Jurkat, Clone E6-1 (cell line): ENCODE measurements around the gene APP.
"Not testable (repeated sequence)": the region's sequence is repeated elsewhere in the genome, so short reads cannot be mapped to it uniquely, and the experiment has no call there.

ENCODE experiments used
- DNase-seq: peaks from one replicate; pipeline ENCODE4 v3.0.0-alpha.2; 2011; ENCODE audit warnings: low read depth, low spot score
- H3K4me3 ChIP-seq: 2 replicates; pipeline ENCODE4 v1.5.1; 2011; ENCODE audit warnings: mild to moderate bottlenecking, low read length, control low read depth, moderate library complexity

APP gene

DNA sequence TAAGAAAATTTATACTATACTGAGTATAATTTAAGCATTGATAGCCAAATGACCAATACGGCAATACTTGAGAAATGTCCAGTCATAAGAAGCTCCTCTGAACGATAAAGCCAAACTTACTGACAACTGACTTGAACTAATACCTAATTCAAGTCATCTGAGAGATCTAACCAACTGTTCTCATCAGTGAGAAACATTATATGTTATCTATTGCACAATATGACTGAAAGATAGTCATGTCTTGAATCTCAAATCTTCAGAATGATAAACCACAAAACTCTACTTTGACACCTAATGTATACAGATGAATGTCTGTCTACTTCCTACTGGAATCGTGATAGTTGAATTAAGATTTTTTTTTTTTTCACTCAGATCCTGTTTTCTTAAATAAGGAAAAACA, 39.0 kb downstream of the APP start:
- H3K4me3 ChIP-seq: no peak overlapping the region
- no peak for DNase-seq

DNA sequence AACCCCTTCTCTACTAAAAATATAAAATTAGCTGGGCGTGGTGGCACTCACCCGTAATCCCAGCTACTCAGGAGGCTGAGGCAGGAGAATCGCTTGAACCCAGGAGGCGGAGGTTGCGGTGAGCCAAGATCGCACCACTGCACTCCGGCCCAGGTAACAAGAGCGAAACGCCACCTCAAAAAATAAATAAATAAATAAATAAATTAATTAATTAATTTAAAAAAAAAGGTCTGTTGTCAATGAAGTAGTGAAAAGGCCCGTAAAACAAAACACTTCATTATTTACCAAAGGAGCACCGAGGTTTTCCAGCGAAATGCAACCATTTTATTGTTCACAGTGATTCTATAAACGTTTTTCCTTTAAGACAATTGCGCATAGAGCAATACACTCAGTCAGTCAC, 39.5 kb downstream of the APP start:
- not testable (repeated sequence) for H3K4me3 ChIP-seq, DNase-seq

DNA sequence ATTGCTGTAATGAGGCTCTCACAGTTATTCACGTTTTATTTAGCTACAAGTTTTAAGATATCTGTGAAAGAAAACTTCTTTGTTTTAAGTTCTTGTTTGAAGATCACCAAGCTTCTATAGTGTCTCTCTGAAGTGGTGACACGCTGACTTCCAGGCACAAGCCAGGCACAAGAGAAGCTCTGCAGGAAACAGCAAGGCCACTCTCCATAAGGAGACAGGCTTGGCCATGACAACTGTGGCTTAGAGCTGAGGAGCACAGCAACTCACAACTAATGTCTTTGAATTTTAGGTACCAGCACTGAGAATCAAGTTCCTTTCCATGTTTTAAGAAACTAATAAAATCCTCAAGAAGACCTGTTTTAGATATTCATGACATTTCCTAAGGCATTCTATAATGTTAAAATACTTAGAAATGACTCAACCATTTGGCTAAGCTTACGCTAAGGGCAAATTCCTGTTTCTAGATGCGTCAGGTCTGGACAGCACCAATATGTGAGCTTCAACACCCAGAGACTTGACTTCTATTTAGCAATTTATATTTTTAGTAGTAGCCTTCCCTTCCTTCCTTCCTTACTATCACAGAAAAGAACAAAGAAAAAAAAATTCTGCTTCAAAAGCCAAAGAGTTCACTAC, 40.2 kb downstream of the APP start:
- no peak for DNase-seq
- no peak overlapping the region for H3K4me3 ChIP-seq

DNA sequence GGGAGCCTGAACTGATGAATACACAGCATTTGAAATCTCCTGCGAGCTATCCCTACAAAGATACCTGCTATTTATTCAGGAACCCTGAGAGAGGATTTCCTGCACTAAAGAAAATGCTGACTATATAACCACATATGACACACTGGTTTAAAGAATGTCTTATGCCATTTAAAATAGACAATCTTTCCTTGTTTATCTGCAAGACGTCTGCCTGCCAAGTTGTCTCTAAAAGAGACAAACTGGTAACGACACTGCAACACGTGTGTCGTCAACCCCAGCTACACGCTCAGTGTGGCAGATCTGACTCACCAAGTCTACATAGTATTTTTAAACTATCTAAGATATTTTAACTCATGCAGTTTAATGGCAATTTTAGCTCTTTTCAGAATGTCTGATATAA, 42.7 kb downstream of the APP start:
- H3K4me3 ChIP-seq: no peak overlapping the region
- DNase-seq: no peak

DNA sequence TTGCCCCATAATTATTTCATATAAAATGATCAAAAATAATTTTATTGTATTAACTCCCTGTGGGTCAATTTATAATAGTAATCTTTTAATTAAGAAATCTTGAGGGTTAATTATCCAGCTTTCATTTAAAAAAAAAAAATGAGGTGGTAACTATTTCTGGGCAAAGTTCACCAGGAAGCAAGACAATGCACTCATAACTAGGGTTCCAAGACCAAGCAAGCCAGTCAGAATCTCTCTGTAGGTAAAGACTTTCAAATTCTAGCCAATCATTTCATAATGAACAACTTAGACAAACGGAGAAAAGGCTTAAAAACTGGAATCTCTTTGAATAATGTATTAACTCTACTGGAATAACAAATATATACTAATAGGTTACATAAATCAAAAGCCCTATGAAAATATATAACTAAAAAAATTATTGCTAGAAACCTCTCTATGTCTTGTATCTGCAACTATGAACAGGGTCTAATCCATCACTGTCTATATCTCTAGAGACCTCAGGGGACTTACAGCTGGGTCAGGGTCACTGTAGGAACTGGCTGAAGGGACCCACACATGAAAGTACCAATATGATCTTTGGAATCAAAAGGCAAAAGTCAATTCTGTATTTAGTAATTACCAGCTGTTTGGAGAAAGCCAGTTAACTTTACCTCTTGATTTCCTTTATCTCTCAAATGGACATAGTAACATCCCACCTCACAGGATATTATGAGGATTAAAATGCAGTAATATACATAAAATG, 43.3 kb downstream of the APP start:
- no peak for DNase-seq
- no peak overlapping the region for H3K4me3 ChIP-seq

DNA sequence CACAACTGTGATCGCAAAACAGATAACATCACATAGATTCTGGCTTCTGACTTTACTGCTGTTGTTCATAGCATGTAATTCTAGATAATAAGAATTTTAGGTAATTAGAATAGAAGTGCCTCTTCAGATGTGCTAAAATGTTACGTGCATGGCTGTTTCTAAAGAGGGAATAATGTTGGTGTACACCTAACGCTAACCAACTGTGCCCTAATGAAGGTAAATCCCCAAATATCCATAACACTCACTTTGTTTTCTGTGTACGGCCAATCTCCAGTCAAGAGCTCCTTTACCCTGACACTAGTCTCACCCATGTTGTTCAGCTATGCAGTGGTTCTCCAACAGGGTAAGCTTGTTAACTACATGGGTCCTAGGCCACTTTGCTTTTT, 44.4 kb downstream of the APP start:
- DNase-seq: no peak
- no peak overlapping the region for H3K4me3 ChIP-seq

DNA sequence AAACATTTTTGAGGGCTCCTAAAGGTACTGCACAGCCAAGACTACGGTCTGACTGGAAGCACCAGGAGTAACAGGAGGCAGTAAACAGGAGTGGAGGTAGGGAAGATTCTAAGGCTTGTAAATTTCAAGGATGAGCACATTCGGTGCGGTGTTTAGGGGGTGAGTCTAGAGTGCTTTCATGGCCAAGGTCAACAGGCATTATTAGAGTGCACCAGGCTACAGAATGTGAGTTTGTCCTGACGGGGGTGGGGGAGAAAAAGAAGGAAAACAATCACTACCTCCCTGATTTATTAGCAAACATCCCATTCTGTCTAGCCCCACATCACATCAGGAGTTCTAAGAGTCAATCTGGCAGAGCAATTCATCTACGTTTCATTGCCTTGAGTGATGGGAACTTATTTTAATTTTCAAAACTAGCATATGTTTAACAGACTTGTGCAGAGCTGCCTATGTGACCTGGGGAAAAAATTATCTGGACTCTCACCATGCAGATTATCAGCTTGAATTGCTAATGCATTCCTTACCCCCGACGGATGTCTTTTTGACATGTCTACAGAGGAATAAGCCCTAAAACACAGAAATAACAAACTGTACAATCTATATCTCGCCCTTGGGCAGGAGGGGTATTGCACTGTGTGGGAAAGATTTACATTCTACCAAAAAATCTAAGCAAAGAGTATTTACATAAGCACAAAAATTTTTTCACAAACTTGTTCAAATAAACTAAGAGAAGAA, 45.0 kb downstream of the APP start:
- H3K4me3 ChIP-seq: no peak overlapping the region
- no peak for DNase-seq

DNA sequence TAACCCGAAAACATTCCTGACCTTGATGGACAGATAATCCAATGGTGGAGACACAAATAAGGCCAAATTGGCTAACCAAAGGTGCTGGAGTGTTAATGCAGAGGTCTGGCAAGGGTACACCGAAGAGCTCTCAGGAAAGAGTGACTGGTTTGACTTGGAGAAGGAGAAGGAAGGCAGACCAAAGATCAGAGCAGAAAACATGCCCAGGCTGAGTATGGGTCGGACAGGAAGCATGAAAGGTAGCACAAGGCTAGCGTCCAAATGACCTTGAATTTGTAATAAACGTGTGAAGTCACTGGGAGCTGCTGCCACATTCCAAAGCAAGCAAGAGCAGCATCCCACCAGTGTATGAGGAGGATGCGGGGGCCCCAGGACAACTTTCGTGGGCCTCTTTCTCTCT, 45.7 kb downstream of the APP start:
- H3K4me3 ChIP-seq: no peak overlapping the region
- DNase-seq: no peak

DNA sequence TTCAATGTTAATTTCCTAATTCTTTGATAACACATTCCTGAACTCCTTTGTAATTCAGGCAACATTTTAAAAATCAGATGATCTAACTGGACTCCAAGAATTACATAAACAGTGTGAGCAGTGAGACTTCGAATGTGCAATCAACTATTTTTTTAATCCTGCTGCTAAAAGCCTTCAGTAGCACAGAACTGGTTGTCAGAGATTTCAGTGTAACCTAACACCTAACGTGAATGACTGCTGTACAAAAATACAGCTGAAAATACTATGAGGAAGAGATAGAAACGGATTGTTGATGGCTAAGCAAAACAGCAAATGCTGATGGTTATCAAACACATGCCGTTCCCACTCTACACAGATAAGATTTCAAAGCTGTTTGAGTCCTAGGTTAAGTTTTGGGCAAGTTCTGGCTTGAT, 46.1 kb downstream of the APP start:
- no peak overlapping the region for H3K4me3 ChIP-seq
- no peak for DNase-seq

DNA sequence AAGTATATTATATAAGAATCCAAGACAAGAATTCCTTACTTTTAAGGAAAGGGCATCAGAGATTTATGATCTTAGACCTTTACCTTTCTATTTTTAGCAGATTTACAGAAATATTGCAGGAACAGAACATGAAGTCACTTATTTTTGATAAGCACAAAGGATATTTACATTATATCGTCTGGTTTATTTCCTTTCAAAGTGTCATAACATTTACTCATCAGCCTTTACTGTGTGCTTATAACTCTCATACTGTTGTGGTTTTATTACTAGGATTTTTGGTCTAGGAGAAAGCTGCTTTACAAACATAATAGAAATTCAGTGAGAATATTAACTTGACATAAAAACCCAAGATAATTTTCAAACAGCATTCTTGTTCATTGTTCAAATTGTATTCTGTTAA, 47.6 kb downstream of the APP start:
- no peak for DNase-seq
- H3K4me3 ChIP-seq: no peak overlapping the region

DNA sequence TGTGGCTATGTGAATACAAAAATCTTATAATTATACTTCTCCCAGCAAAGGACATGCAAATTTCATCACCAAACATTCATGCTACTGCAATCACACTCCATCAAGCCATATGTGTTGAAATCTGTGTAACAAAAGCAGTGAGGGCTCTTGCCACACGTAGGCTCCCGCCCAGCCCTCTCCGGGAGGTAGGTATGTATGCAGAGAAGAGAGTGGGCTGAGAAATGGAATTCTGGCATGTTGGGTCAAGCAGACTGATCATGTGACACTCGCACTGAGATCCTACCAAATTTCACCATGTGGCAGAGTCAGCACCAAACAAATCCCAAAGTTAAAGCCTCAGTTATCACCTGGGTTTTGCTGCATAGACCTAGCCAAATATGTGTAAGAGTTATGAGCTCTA, 49.7 kb downstream of the APP start:
- H3K4me3 ChIP-seq: no peak overlapping the region
- DNase-seq: no peak

DNA sequence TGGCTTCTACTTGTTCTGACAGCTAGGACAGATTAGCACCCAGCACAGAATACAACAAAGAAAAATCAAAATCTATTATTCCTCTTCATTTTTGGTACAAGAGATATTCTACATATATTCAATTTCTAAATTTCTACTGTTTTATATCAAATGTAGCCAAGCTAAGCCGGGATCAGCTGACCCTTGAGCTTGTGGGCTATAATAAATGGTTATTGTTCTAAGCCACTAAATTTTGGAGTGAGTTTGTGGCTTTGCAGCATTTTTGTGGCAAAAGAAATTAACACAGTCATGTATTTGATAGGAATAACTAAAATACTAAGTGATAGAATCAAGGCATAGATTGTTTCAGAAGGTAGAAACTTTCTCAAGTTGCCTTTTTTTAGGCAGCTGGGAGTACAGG, 50.7 kb downstream of the APP start:
- DNase-seq: no peak
- no peak overlapping the region for H3K4me3 ChIP-seq

DNA sequence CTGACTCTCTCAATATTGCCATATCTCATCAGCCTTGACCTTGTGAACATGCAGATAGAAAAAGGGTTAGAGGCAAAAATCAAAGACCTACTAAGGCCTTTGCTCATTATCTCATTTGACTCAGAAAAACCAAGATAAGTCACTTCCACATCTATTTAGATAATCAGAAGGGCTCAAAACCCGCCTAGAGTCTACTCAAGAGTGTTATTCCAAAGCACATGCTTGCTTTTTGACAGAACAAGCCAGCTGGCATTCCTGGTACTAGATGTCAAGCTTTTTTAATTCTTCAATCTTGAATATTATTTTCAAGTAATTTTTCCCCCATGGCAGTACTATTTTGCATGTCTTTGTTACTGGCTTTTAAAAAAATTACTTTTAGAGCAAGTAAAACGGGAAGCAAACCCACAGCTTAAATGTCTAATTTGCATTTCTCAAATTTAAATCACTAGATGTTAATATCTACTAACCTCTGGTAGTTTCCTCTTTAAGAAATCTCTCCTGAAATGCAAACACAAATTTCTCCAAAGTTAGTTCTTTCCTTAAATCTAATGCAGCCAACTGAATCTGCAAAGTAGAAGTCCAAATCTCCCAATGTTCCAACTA, 51.5 kb downstream of the APP start:
- no peak for DNase-seq

DNA sequence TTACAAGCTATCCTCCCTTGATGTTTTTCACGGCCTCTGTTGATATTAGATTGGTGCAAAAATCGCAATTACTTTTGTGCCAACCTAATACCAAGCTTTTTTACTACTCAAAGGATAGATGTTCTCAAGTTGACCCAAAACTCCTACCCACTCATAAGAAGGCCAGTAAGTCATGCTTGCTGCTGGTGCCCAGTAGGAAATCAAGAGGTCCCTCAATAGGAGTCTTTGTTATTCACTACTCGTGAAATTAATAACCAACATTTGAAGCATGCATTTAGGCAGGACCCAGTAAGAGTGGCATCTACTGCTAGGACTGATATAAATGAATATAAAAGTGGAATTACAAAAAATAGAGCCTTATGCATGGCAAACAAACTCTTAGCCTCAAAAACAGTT, 52.6 kb downstream of the APP start:
- no peak for DNase-seq
- H3K4me3 ChIP-seq: no peak overlapping the region

More for the DNA sequence above, 51.5 kb downstream of the APP start:
- H3K4me3 ChIP-seq: no peak overlapping the region

DNA sequence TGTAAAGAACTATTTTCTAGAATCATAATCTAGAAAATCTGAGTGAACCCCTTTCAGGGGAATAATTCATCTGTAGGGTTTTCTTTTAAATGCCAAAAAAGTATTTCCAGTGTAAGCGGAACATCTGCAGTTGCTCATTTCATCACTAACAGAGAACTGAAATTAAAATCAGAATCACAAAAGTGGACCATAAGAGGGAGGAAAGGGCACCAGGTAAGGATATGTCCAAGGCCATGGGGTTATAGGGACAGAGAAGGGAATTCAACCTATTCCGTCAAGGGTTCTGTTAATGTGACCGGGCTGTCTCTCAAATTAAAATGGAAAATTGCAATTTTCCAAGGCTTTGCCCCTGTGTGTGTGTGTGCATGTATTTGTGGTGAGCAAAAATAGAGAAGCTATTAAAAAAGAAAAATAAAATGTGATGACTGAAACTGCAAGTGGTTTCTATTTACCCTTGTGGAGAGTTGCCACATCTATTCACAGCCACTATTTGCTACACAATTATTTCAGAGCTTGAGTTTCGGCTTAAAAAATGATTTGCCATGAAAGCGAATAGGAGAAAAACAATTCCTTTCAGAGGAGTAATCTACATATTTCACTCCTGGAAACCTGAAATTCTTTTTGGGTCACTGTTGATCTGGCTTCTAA, 53.1 kb downstream of the APP start:
- no peak for DNase-seq
- H3K4me3 ChIP-seq: no peak overlapping the region

DNA sequence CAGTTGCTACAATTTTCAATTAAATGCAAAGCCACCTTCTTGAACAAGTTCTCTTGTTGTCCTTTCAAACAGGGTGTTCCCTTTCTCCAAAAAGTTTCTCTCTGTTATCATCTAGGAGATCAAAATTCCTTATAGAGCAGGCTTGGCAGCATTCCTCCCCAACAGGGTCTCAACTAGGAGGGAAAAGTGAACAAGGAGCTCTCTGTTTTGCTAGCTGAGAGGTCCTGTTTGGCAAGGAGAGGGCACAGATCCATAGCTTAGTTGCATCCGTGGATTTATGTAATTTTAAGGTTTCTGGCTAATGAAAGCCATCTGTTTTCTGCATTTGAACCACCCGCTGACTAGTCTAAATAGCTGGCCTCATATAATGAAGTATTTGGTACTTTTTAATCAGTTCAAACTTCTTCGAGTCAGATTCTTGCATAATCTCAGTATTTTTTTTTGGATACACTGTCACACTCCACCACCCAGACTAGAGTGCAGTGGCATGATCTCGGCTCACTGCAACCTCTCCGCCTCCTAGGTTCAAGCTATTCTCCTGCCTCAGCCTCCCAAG, 54.0 kb downstream of the APP start:
- no peak for DNase-seq
- no peak overlapping the region for H3K4me3 ChIP-seq

DNA sequence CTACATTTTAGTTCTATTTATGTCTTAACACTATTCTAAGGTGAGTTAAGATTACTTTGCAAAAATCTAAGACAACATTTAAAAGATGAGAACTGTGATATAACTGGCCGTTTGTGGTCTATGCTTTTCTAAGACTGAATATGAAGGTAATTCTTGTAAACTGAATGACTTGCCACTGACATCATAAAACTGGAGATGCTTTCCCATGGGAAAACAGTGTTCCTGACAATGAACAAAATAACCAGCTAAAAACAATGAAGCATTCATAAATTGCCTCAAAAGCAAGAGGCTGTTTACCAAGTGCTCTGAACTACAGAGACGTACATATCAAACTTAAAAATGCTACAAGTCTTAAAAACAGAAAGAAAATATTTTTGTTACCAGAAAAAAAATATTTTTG, 54.7 kb downstream of the APP start:
- no peak for DNase-seq
- H3K4me3 ChIP-seq: no peak overlapping the region

DNA sequence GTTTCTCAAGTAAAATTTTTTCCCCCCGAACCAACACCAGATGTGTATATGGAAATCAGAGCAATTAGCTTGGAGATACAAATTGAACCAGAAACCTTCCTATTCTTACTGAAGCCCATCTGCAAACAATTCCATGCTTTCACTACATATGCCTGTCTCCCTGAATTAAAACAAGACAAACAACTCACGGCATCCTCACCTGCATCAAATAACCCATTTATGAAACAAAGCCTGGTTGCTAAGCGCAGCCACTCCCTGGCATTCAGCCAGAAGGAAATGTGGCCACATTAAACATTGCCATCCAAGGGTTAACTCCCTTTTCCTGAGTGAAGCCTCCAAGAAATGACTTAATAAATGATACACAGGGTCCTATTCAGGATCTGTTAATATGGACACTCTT, 55.3 kb downstream of the APP start:
- no peak overlapping the region for H3K4me3 ChIP-seq
- DNase-seq: no peak

DNA sequence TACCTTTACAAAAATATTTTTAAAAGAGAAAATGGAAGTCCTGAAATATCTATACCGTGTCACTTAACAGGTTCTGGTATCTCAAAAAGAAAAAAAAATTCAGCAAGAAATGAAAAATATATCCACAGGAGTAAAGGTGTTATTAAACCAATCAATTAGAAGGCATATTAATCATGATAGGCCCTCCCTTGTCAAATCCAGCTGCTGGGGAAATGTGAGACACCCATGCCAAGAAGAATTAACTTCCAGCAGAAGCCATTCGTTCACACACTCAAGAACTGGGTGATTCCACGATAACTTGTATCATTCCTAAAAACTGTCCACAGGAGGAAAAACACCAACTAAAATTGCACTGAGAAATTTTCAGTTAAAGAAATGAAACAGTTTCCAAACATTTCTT, 57.6 kb downstream of the APP start:
- H3K4me3 ChIP-seq: no peak overlapping the region
- no peak for DNase-seq
